Stimulated activated CD4-positive, alpha-beta T cell treated with anti-CD3 and anti-CD28 coated beads, TNF-alpha, amount 100 ng/mL, for 48 hours (primary cell): ENCODE results near the gene TSHZ2.
A peak's percentile ranks its signal among the peaks of the same experiment; 100 is the strongest.

ENCODE experiments used
- DNase-seq, 3 donors: peaks; one replicate each; pipeline ENCODE4 v3.0.0-alpha.2; 2020; ENCODE audit warnings: low read depth in 3 of 3

The TSHZ2 gene

GRCh38 chr20:53381568-53382262, 409.6 kb downstream of the TSHZ2 start:
- no peak for DNase-seq

- no peak for DNase-seq
Measured at GRCh38 chr20:53382263-53382844, 410.2 kb downstream of the TSHZ2 start.

- DNase-seq, result no peak
Measured at GRCh38 chr20:53383916-53384315, 411.8 kb downstream of the TSHZ2 start.

- DNase-seq, result no peak
Measured at GRCh38 chr20:53384392-53384791, 412.2 kb downstream of the TSHZ2 start.

GRCh38 chr20:53385941-53386767, 414.0 kb downstream of the TSHZ2 start:
- DNase-seq, result no peak

GRCh38 chr20:53387983-53388675, 416.0 kb downstream of the TSHZ2 start:
- DNase-seq, result peak; percentile 2 to 8 (median 3)

GRCh38 chr20:53389516-53390300, 417.6 kb downstream of the TSHZ2 start:
- no peak for DNase-seq

GRCh38 chr20:53390770-53391169, 418.6 kb downstream of the TSHZ2 start:
- no peak for DNase-seq

GRCh38 chr20:53394433-53394832, 422.3 kb downstream of the TSHZ2 start:
- DNase-seq, result no peak

GRCh38 chr20:53395188-53395923, 423.2 kb downstream of the TSHZ2 start:
- DNase-seq, result no peak

- DNase-seq, result no peak
Measured at GRCh38 chr20:53399083-53399482, 426.9 kb downstream of the TSHZ2 start.

GRCh38 chr20:53399592-53400335, 427.6 kb downstream of the TSHZ2 start:
- DNase-seq, result no peak

- no peak for DNase-seq
Measured at GRCh38 chr20:53402233-53403005, 430.3 kb downstream of the TSHZ2 start.

GRCh38 chr20:53403029-53403428, 430.9 kb downstream of the TSHZ2 start:
- DNase-seq, result no peak

GRCh38 chr20:53405139-53405538, 433.0 kb downstream of the TSHZ2 start:
- DNase-seq, result no peak

- no peak for DNase-seq
Measured at GRCh38 chr20:53406580-53406979, 434.4 kb downstream of the TSHZ2 start.

GRCh38 chr20:53408691-53409446, 436.7 kb downstream of the TSHZ2 start:
- DNase-seq, result no peak

GRCh38 chr20:53409447-53409717, 437.2 kb downstream of the TSHZ2 start:
- no peak for DNase-seq

GRCh38 chr20:53411129-53411528, 439.0 kb downstream of the TSHZ2 start:
- DNase-seq, result no peak
